Measurements from ENCODE around the gene THBS1.

The THBS1 gene

DNA sequence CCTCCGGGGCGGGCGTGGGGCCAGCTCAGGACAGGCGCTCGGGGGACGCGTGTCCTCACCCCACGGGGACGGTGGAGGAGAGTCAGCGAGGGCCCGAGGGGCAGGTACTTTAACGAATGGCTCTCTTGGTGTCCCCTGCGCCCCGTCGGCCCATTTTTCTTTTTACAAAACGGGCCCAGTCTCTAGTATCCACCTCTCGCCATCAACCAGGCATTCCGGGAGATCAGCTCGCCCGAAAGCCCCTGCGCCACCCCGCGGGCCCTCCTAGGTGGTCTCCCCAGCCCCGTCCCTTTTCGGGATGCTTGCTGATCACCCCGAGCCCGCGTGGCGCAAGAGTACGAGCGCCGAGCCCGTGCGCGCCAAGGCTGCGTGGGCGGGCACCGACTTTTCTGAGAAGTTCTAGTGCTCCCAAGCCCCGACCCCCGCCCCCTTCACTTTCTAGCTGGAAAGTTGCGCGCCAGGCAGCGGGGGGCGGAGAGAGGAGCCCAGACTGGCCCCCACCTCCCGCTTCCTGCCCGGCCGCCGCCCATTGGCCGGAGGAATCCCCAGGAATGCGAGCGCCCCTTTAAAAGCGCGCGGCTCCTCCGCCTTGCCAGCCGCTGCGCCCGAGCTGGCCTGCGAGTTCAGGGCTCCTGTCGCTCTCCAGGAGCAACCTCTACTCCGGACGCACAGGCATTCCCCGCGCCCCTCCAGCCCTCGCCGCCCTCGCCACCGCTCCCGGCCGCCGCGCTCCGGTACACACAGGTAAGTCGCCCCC lies at the start of gene THBS1:
THBS1 (plus strand) TSS at position 595 of the 757 bp plus-strand sequence. CDS start 779 bp downstream, outside the sequence.
- DNase-seq (ENCODE audit: low read depth in 1 of 2, low spot score in 1 of 2): no peak

GRCh38 chr15:39534996-39535395 lies 45.9 kb upstream of the THBS1 start:
- DNase-seq (ENCODE audit: low read depth in 1 of 2, low spot score in 1 of 2): no peak

GRCh38 chr15:39535466-39535865 lies 45.4 kb upstream of the THBS1 start:
- no peak for DNase-seq (ENCODE audit: low read depth in 1 of 2, low spot score in 1 of 2)

DNA sequence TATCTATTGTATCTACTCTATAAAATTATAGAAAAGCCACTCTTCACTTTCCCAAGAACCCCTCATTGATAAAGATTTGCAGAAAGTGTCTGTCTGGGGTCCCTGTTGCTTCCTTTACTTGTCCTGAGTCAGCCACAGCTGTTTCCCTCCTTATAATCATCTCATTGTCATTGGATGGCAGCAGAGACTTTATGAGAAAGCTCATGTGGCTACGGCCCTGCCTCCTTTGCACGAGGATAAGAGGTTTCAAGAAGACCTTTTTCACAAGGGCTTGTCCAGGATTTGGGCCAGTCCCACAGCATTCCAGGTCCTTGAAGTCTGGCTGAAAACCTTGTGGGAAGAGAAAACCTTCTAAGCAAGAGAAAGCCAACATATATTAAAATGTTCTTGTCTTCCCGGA lies 41.9 kb upstream of the THBS1 start:
- no peak for DNase-seq (ENCODE audit: low read depth in 1 of 2, low spot score in 1 of 2)

DNA sequence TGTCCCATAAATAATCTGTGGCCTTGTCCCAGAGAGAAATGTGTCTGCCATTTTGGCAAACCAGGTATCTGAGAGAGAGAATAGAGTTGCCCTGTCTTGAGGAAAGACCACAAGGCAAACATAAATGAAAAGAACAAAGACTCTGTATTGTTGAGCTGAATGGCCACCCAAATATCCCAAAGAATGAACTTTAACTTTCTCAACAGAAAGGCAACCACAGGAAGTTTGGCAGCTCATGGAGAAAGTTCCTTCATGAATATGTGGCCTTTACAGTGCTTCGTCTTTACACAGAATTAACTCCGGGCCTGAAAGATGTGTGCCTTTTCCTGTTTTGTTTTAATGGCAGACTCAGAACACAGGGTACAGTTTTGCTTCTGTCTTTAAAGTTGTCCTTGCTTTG lies 41.4 kb upstream of the THBS1 start:
- no peak for DNase-seq (ENCODE audit: low read depth in 1 of 2, low spot score in 1 of 2)

DNA sequence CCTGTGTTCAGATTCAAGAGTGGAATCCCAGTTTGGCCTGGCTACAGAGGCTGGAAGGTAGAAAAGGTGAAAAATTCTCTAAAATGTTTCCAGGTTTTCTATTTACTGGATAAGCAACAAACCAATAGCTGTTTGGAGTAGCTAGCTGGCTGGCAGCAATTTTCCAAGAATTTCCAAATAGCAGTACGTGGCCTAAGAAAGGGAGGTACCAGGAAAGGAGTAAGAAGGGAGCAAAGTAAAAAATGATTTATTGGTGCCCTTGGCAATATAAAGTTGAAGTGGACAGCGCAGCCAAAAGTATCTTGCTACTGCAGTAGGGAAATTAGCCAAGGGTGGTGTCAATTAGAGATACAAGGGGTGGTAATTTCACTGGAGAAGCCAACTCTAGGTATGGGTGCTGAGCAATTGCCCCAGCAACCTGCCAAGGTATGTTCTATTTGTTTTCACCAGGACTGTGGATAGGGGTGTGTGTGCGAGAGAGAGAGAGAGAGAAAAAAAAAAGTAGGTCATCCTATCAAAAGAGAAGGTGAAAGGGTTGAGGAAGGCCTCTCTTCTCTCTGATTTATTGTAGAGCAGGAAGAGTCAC lies 40.8 kb upstream of the THBS1 start:
- DNase-seq (ENCODE audit: low read depth in 1 of 2, low spot score in 1 of 2): no peak

DNA sequence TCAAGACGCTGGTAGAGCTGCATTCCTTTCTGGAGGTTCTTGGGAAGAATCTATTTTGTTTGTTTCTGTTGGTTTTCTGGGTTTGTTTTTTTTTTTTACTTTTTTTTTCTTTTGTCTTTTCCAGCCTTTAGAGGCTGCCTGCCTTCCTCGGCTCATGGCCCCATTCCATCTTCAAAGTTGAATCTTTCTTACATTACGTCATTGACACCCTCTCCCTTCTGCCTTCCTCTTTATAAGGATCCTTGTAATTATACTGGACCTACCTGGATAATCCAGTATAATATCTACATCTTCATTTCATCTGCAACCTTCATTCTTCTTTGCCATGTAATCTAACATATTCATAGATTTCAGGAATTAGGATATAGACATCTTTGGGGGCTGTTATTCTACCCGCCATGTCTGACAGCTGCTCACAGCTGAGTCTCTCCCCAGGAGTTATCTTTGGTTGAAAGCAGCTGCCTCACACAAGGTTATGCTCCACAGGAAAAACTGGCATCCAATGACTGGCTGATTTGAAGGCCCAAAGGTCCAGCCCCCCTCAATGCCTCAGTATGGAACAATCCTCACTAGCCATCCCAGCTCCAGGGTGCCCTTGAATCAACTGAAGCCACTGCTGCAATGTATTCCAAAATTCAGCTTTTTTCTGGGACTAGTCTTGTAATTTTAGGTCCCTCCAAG lies 38.4 kb upstream of the THBS1 start:
- no peak for DNase-seq (ENCODE audit: low read depth in 1 of 2, low spot score in 1 of 2)

DNA sequence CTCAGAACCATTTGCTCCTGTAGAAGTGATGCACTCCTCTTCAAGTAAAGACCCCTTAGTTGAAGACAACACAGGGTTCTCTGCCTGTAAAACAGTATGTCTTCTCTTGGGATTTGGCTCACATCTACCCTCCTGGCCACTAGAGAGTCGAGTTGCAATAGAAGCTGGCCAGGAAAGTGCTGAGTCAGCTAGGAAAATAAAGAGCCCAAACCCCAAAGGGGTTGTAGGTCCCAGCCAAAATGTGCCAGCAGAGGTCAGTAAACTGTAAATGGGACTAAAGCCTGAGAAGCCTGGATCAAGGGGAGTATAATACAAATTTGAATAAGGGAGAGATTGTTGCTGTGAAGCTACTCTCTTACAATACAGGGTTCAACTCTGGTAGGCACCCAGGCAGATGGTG lies 37.2 kb upstream of the THBS1 start:
- DNase-seq (ENCODE audit: low read depth in 1 of 2, low spot score in 1 of 2): no peak

GRCh38 chr15:39546842-39547241 lies 34.0 kb upstream of the THBS1 start:
- DNase-seq (ENCODE audit: low read depth in 1 of 2, low spot score in 1 of 2): no peak

DNA sequence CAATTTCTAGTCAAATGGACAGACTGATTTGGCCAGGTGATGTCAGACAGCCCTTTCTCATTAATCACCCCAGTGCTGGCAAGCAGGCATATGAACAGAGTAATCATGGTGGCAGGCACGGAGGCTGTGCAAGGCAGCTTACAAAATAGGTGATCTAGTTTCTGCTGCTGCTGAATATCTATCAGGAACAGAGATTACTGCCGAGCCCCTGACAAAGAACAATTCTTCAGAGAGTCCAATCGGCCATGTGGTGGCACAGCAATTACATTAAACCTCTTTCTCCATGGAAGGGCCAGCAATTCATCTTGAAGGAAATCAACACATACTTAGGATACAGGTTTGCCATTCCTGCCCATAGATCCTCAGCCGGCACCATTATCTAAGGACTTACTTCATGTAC lies 32.3 kb upstream of the THBS1 start:
- DNase-seq (ENCODE audit: low read depth in 1 of 2, low spot score in 1 of 2): no peak

GRCh38 chr15:39549912-39550311 lies 31.0 kb upstream of the THBS1 start:
- DNase-seq (ENCODE audit: low read depth in 1 of 2, low spot score in 1 of 2): no peak

DNA sequence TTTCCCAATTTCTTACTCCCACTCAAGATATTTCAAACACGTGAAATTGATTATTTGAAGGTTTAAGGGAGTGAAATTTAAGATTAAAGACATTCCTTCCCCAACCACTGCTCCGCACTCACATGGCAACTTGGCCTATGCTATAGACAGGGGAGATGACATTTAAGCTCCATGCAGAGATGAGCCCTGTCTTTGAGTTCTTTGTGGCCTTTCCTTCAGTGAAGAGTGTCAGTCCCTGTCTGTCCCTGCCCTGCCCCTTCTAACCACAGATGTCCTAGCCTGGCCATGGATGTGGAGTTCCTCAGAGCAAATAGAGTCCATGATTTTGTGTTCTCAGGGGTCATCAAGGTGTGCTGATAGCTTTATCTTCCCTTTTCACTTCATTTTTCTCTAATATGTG lies 29.4 kb upstream of the THBS1 start:
- DNase-seq (ENCODE audit: low read depth in 1 of 2, low spot score in 1 of 2): no peak

GRCh38 chr15:39552556-39552955 lies 28.3 kb upstream of the THBS1 start:
- no peak for DNase-seq (ENCODE audit: low read depth in 1 of 2, low spot score in 1 of 2)

GRCh38 chr15:39553947-39554693 lies 26.8 kb upstream of the THBS1 start:
- DNase-seq (ENCODE audit: low read depth in 1 of 2, low spot score in 1 of 2): no peak

GRCh38 chr15:39554746-39555387 lies 26.0 kb upstream of the THBS1 start:
- no peak for DNase-seq (ENCODE audit: low read depth in 1 of 2, low spot score in 1 of 2)

- no peak for DNase-seq (ENCODE audit: low read depth in 1 of 2, low spot score in 1 of 2)
Observed at GRCh38 chr15:39555885-39556284, 25.0 kb upstream of the THBS1 start.

DNA sequence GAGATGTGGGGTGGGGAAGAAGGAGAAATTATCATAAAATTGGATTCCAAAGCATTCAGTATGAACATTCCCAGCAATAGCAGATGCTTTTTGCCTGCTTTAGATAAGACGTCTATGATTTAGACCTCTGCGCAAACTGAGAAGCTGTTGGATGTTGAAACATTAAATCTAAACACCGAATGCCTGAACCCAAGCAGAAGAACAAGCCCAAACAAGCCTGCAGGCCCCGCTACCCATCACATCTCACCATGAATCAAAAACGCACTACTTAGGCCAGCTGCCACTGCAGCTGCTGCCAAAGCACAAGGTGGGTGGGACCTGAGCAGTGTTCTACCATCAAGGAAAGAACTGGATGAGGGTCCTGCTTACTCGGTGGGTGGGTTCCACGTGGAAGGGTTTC lies 24.4 kb upstream of the THBS1 start:
- DNase-seq (ENCODE audit: low read depth in 1 of 2, low spot score in 1 of 2): no peak

DNA sequence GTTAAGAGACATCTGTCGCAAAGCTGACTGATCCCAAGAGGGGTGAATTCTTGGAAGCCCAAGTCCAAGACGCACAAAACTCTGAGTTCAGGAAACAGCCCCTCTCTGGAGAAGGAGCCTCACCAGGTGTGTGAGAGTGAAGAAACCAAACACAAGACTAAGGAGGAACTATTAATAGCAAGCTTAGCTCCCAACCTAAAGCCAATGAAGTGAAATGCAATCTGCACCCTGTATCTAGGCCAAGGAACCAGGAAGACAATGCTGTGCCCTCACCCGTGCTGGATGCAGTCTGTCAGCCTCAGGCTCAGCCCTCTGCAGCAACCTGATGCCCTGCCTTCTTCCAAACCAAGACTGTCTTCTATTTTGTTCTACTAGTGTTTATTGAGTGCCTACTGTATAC lies 22.5 kb upstream of the THBS1 start:
- no peak for DNase-seq (ENCODE audit: low read depth in 1 of 2, low spot score in 1 of 2)

DNA sequence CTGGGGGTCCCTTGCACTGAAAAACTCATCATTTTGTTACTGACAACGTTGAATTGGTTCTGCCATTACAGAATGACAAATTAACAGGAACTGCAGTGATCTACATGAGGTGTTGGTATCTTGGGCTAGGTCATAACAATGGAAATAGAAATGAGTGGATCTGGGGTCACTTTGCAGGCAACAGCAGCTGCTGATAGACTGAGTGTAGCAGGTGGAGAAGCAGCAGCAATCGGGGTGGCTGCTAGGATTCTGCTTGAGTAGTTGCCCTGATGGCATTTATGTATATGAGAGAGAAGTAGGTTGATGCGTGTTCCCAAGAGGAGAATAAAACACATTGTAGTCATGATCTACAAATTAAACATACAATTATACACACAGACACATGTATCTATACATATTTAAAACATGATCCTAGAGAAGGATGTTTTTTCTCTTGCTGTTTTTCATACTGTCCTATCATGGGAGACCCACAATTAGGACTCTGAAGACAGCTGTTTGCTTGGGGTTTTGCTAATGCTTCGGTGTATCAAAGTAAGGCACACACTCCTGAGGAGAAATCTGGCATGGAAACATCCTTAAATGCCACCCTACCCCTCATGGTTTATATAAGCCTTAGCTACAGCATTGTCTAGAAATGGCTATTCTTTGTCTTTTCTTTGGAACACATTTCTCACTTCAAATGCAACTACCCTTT lies 15.8 kb upstream of the THBS1 start:
- no peak for DNase-seq (ENCODE audit: low read depth in 1 of 2, low spot score in 1 of 2)

- no peak for DNase-seq (ENCODE audit: low read depth in 1 of 2, low spot score in 1 of 2)
Observed at GRCh38 chr15:39565851-39566250, 15.0 kb upstream of the THBS1 start.

DNA sequence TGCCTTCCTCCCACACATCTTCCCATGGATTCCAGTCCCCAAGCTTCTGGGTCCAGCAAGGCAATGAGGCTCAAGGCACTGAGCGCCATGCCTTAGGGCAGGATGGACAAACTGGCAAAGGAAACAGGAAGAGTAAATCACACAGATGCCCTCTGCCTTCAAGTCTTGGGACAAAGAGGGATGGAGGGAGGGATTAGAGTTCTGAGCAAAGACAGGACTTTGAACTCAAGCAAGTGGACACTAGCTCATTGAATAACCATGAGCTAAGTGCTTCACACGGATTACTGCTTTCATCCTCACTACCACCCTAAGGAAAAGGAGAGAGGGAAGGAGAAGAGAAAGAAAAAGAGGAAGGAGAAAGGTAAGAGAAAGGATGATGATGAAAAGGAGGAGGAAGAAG lies 7.6 kb upstream of the THBS1 start:
- no peak for DNase-seq (ENCODE audit: low read depth in 1 of 2, low spot score in 1 of 2)

Measured in activated CD4-positive, alpha-beta T cell treated with anti-CD3 and anti-CD28 coated beads, Interleukin-2, amount 50 U/mL, for 24 hours (primary cell).